ENCODE data around the gene ISL2.

DNA sequence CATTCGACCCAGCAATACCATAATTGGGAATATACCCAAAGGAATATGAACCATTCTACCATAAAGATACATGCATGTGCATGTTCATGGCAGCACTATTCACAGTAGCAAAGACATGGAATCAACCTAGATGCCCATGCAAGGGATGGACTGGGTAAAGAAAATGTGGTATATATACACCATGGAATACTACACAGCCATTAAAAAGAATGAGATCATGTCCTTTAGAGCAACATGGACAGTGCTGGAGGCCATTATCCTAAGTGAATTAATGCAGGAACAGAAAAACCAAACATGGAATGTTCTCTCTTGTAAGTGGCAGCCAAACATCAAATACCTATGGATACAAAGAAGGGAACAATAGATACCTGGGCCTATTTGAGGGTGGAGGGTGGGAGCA lies 32.7 kb upstream of the ISL2 start:
- TF ChIP-seq CTCF (conservative IDR thresholded peaks at IDR 0.05 in 1 of 2, IDR thresholded peaks at IDR 0.05 in 1 of 2; ENCODE audit: extremely low read depth in 1 of 2, insufficient read depth in 1 of 2, low read depth in 1 of 2, low read length in 2 of 2) = no peak
- no peak for TF ChIP-seq EZH2 (IDR thresholded peaks at IDR 0.05; ENCODE audit: borderline replicate concordance, low read length)

Data from mammary epithelial cell (primary cell).